ENCODE measurements around the gene KRT32. TPM values are rescaled to one million over a fixed set of nuclear protein-coding genes. Genes with fewer than 3 reads are reported as not detected.

KRT32 gene
- total and polyA plus RNA-seq, 2 donors (not counting 1 experiment from before 2014, with no cell fraction given): not detected

DNA sequence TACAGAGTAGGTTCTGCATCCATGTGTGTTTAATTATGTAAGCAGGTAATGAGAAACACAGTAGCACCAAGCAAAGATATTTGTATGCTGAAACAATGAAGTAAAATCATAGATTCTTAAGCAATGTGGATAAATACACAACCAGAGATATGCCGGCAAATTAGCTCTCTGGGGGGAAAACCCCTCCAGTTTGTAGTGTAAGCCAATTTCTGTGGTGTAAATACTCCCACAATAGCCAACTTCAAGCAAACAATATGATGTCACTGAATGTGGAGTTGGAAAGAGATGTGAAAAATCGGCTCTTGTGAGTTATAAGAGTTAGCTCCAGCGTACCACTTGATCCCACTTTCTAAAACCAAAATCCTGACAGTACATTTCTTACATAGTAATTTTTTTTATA lies 22.5 kb downstream of the KRT32 start:
- Histone ChIP-seq H3K4me3 (ENCODE audit: control extremely low read depth in 1 of 5, extremely low read depth in 1 of 5, insufficient read depth in 1 of 5, low read depth in 2 of 5, low read length in 4 of 5) (no peak overlapping the region), H4K20me1 (ENCODE audit: control insufficient read depth, insufficient read depth, low read length, poor library complexity, severe bottlenecking) (no peaks in the 10 kb centered on the region), H3K9ac (ENCODE audit: low read length) (no peak overlapping the region), H3K36me3 (replicated peaks in 1 of 2; ENCODE audit: control extremely low read depth in 1 of 2, control insufficient read depth in 1 of 2, extremely low read depth in 1 of 2, insufficient read depth in 2 of 2, low read length in 1 of 2) (no peaks in the 10 kb centered on the region), H3K27me3 (replicated peaks in 1 of 4; ENCODE audit: control extremely low read depth in 1 of 4, control insufficient read depth in 3 of 4, insufficient read depth in 4 of 4, low read length in 3 of 4) (peaks cover 0 to 6% (median 0%) of the 10 kb centered on the region in 4 experiments), H3K27ac (ENCODE audit: low read length in 2 of 2) (no peak overlapping the region), H3K9me3 (ENCODE audit: control extremely low read depth in 1 of 3, control insufficient read depth in 2 of 3, insufficient read depth in 1 of 3, low read length in 2 of 3) (peaks cover 0 to 4% (median 0%) of the 10 kb centered on the region in 3 donors), H2AFZ (ENCODE audit: insufficient read depth, low read depth, low read length, poor library complexity, severe bottlenecking) (no peak overlapping the region), H3K79me2 (ENCODE audit: control insufficient read depth, insufficient read depth, low read length) (no peaks in the 10 kb centered on the region), H3K4me2 (replicated peaks; ENCODE audit: low read depth, low read length, poor library complexity, severe bottlenecking) (no peak overlapping the region), H3K4me1 (ENCODE audit: control insufficient read depth in 2 of 2, insufficient read depth in 2 of 2, low read length in 2 of 2) (no peaks in the 10 kb centered on the region)
- H3K27me3 Mint-ChIP-seq: peaks cover 40% of the 10 kb centered on the region
- H3K4me3 Mint-ChIP-seq: no peak overlapping the region
- no peak overlapping the region for H3K27ac Mint-ChIP-seq
- H3K4me1 Mint-ChIP-seq: no peaks in the 10 kb centered on the region
- no CpG with 5 or more reads among the region's 3 CpGs for WGBS (ENCODE audit: insufficient coverage)
- ChIA-PET POLR2A (no interaction called here), CTCF (no interaction called here)
- no peaks in the 10 kb centered on the region for H3K9me3 Mint-ChIP-seq (ENCODE audit: insufficient read depth)
- TF ChIP-seq, protein P1, sequence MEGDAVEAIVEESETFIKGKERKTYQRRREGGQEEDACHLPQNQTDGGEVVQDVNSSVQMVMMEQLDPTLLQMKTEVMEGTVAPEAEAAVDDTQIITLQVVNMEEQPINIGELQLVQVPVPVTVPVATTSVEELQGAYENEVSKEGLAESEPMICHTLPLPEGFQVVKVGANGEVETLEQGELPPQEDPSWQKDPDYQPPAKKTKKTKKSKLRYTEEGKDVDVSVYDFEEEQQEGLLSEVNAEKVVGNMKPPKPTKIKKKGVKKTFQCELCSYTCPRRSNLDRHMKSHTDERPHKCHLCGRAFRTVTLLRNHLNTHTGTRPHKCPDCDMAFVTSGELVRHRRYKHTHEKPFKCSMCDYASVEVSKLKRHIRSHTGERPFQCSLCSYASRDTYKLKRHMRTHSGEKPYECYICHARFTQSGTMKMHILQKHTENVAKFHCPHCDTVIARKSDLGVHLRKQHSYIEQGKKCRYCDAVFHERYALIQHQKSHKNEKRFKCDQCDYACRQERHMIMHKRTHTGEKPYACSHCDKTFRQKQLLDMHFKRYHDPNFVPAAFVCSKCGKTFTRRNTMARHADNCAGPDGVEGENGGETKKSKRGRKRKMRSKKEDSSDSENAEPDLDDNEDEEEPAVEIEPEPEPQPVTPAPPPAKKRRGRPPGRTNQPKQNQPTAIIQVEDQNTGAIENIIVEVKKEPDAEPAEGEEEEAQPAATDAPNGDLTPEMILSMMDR (IDR thresholded peaks at IDR 0.05): no peak
- no peak for TF ChIP-seq EZH2 (IDR thresholded peaks at IDR 0.05; ENCODE audit: borderline replicate concordance, insufficient read depth, low read depth, low read length, poor library complexity, severe bottlenecking)
- intact Hi-C loops (cut with micrococcal nuclease): no loop called here
- no peak for DNase-seq
- ATAC-seq (ENCODE audit: low read depth): no peak

DNA sequence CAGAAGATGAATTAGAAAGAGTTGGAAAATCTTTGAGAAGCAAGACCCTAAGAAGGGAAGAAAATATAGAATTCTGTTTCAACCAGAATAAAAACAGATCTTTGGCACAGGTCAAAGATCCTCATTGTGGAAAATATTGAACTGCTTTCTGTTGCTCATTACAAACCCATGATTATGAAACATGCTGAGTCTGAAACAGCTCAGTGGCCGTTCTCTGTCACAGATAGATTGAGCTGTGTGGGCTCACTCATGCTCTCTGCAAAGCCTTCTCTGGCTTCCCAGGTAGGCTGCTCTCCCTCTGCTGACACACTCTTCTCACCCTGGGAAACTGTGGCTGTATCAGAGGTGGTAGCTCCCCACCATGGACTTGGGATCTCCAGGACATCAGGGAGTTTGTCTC lies 23.0 kb downstream of the KRT32 start:
- Histone ChIP-seq H3K36me3 (replicated peaks in 1 of 2; ENCODE audit: control extremely low read depth in 1 of 2, control insufficient read depth in 1 of 2, extremely low read depth in 1 of 2, insufficient read depth in 2 of 2, low read length in 1 of 2) (no peaks in the 10 kb centered on the region), H4K20me1 (ENCODE audit: control insufficient read depth, insufficient read depth, low read length, poor library complexity, severe bottlenecking) (no peaks in the 10 kb centered on the region), H3K79me2 (ENCODE audit: control insufficient read depth, insufficient read depth, low read length) (no peaks in the 10 kb centered on the region), H3K4me3 (ENCODE audit: control extremely low read depth in 1 of 5, extremely low read depth in 1 of 5, insufficient read depth in 1 of 5, low read depth in 2 of 5, low read length in 4 of 5) (no peak overlapping the region), H3K4me2 (replicated peaks; ENCODE audit: low read depth, low read length, poor library complexity, severe bottlenecking) (no peak overlapping the region), H3K27ac (ENCODE audit: low read length in 2 of 2) (no peak overlapping the region), H2AFZ (ENCODE audit: insufficient read depth, low read depth, low read length, poor library complexity, severe bottlenecking) (no peak overlapping the region), H3K27me3 (replicated peaks in 1 of 4; ENCODE audit: control extremely low read depth in 1 of 4, control insufficient read depth in 3 of 4, insufficient read depth in 4 of 4, low read length in 3 of 4) (peaks cover 0 to 6% (median 0%) of the 10 kb centered on the region in 4 experiments), H3K9ac (ENCODE audit: low read length) (no peak overlapping the region), H3K9me3 (ENCODE audit: control extremely low read depth in 1 of 3, control insufficient read depth in 2 of 3, insufficient read depth in 1 of 3, low read length in 2 of 3) (peaks cover 0 to 4% (median 0%) of the 10 kb centered on the region in 3 donors), H3K4me1 (ENCODE audit: control insufficient read depth in 2 of 2, insufficient read depth in 2 of 2, low read length in 2 of 2) (no peaks in the 10 kb centered on the region)
- POLR2A ChIA-PET: no interaction called here
- TF ChIP-seq, protein P1 (IDR thresholded peaks at IDR 0.05): no peak
- no peak for TF ChIP-seq EZH2 (IDR thresholded peaks at IDR 0.05; ENCODE audit: borderline replicate concordance, insufficient read depth, low read depth, low read length, poor library complexity, severe bottlenecking)
- ATAC-seq (ENCODE audit: low read depth): no peak
- Mint-ChIP-seq H3K4me1 (no peaks in the 10 kb centered on the region), H3K9me3 (ENCODE audit: insufficient read depth) (no peaks in the 10 kb centered on the region), H3K27me3 (peaks cover 42% of the 10 kb centered on the region), H3K4me3 (no peak overlapping the region), H3K27ac (no peak overlapping the region)
- CTCF ChIA-PET: no interaction called here
- intact Hi-C loops (cut with micrococcal nuclease): no loop called here
- DNase-seq: no peak
- WGBS (ENCODE audit: insufficient coverage): 83% methylated on average over 1 of the region's 1 CpG

Data from B cell (primary cell).